Activated naive CD8-positive, alpha-beta T cell treated with anti-CD3 and anti-CD28 coated beads, Interleukin-2, amount 50 U/mL, for 24 hours (primary cell): ENCODE data around the gene SLC44A4.
"Not testable (repeated sequence)": the region's sequence is repeated elsewhere in the genome, so short reads cannot be mapped to it uniquely, and the experiment has no call there.

ENCODE experiments used
- ATAC-seq: fragments of 150-1000 bp; cut with Tn5 transposase; one replicate; pipeline ENCODE4 v1.10.0; 2021
- DNase-seq: peaks from one replicate; pipeline ENCODE4 v3.0.0; 2021
- H3K27ac Mint-ChIP-seq: one replicate; pipeline ENCODE4 v1.8.0; 2021; ENCODE audit warnings: mild to moderate bottlenecking, mixed read lengths
- H3K27me3 Mint-ChIP-seq: one replicate; pipeline ENCODE4 v1.8.0; 2021; ENCODE audit warnings: mixed read lengths
- H3K36me3 Mint-ChIP-seq: one replicate; pipeline ENCODE4 v1.8.0; 2021; ENCODE audit warnings: low read depth, mixed read lengths
- H3K4me1 Mint-ChIP-seq: one replicate; pipeline ENCODE4 v1.8.0; 2021; ENCODE audit warnings: mixed read lengths
- H3K4me3 Mint-ChIP-seq: one replicate; pipeline ENCODE4 v1.8.0; 2021; ENCODE audit warnings: mild to moderate bottlenecking, moderate library complexity, mixed read lengths
- H3K9me3 Mint-ChIP-seq: one replicate; pipeline ENCODE4 v1.8.0; 2021; ENCODE audit warnings: mixed read lengths

SLC44A4 gene

GRCh38 chr6:31878726-31879125, at the start of gene SLC44A4:
Gene SLC44A4, minus strand, starts transcription at chr6:31878997. Its CDS starts 17 bp downstream, at chr6:31878980.
- H3K27me3 Mint-ChIP-seq: no peaks in the 10 kb centered on the region
- peaks cover 11% of the 10 kb centered on the region for H3K36me3 Mint-ChIP-seq
- no peak for ATAC-seq
- no peak for DNase-seq
- H3K27ac Mint-ChIP-seq: no peak within 1 kb of the TSS
- H3K4me3 Mint-ChIP-seq: no peak within 1 kb of the TSS
- no peaks in the 10 kb centered on the region for H3K4me1 Mint-ChIP-seq
- no peaks in the 10 kb centered on the region for H3K9me3 Mint-ChIP-seq

- no peak for ATAC-seq
- Mint-ChIP-seq H3K36me3 (no peaks in the 10 kb centered on the region), H3K9me3 (no peaks in the 10 kb centered on the region), H3K4me3 (no peak overlapping the region), H3K27me3 (no peaks in the 10 kb centered on the region), H3K4me1 (no peaks in the 10 kb centered on the region), H3K27ac (no peak overlapping the region)
- no peak for DNase-seq
Measured at GRCh38 chr6:31928672-31928939, 49.8 kb upstream of the SLC44A4 start.

GRCh38 chr6:31927863-31928671, 49.3 kb upstream of the SLC44A4 start:
- ATAC-seq (no peak), DNase-seq (no peak)
- Mint-ChIP-seq H3K9me3 (no peaks in the 10 kb centered on the region), H3K4me1 (no peaks in the 10 kb centered on the region), H3K36me3 (no peaks in the 10 kb centered on the region), H3K27ac (no peak overlapping the region), H3K4me3 (no peak overlapping the region), H3K27me3 (no peaks in the 10 kb centered on the region)

- DNase-seq: no peak
- Mint-ChIP-seq H3K27ac (no peak within 1 kb of the TSS), H3K4me3 (no peak within 1 kb of the TSS), H3K4me1 (no peaks in the 10 kb centered on the region), H3K9me3 (no peaks in the 10 kb centered on the region), H3K27me3 (no peaks in the 10 kb centered on the region), H3K36me3 (no peaks in the 10 kb centered on the region)
- ATAC-seq: no peak
Measured at GRCh38 chr6:31927242-31927862, 48.6 kb upstream of the SLC44A4 start, which contains the start of gene C2. Gene C2, plus strand, starts transcription at chr6:31927717. Its CDS starts 36 bp downstream, at chr6:31927753.

- no peaks in the 10 kb centered on the region for H3K4me1 Mint-ChIP-seq
- DNase-seq (peak; percentile 32), ATAC-seq (no peak)
- H3K27me3 Mint-ChIP-seq: no peaks in the 10 kb centered on the region
- H3K27ac Mint-ChIP-seq: no peak overlapping the region
- no peaks in the 10 kb centered on the region for H3K36me3 Mint-ChIP-seq
- H3K9me3 Mint-ChIP-seq: no peaks in the 10 kb centered on the region
- no peak overlapping the region for H3K4me3 Mint-ChIP-seq
Measured at GRCh38 chr6:31922942-31923341, 44.1 kb upstream of the SLC44A4 start.

GRCh38 chr6:31920811-31921210, 42.0 kb upstream of the SLC44A4 start:
- no peak for DNase-seq
- H3K27ac Mint-ChIP-seq: no peak overlapping the region
- no peaks in the 10 kb centered on the region for H3K36me3 Mint-ChIP-seq
- peaks cover 2% of the 10 kb centered on the region for H3K27me3 Mint-ChIP-seq
- ATAC-seq: no peak
- H3K9me3 Mint-ChIP-seq: no peaks in the 10 kb centered on the region
- H3K4me1 Mint-ChIP-seq: no peaks in the 10 kb centered on the region
- H3K4me3 Mint-ChIP-seq: no peak overlapping the region

GRCh38 chr6:31919624-31920303, 41.0 kb upstream of the SLC44A4 start:
- Mint-ChIP-seq H3K27me3 (peaks cover 5% of the 10 kb centered on the region), H3K27ac (no peak overlapping the region), H3K9me3 (no peaks in the 10 kb centered on the region), H3K36me3 (no peaks in the 10 kb centered on the region), H3K4me1 (no peaks in the 10 kb centered on the region), H3K4me3 (no peak overlapping the region)
- no peak for DNase-seq
- no peak for ATAC-seq

- Mint-ChIP-seq H3K4me3 (no peak overlapping the region), H3K27ac (no peak overlapping the region), H3K4me1 (no peaks in the 10 kb centered on the region), H3K36me3 (no peaks in the 10 kb centered on the region), H3K9me3 (no peaks in the 10 kb centered on the region), H3K27me3 (peaks cover 5% of the 10 kb centered on the region)
- ATAC-seq (no peak), DNase-seq (no peak)
Measured at GRCh38 chr6:31918069-31918720, 39.4 kb upstream of the SLC44A4 start.

GRCh38 chr6:31915756-31916155, 37.0 kb upstream of the SLC44A4 start:
- Mint-ChIP-seq H3K27me3 (peaks cover 7% of the 10 kb centered on the region), H3K36me3 (no peaks in the 10 kb centered on the region), H3K4me1 (peaks cover 10% of the 10 kb centered on the region), H3K27ac (no peak overlapping the region), H3K4me3 (no peak overlapping the region), H3K9me3 (no peaks in the 10 kb centered on the region)
- ATAC-seq (no peak), DNase-seq (no peak)

- no peak for DNase-seq
- Mint-ChIP-seq H3K4me1 (peaks cover 11% of the 10 kb centered on the region), H3K4me3 (no peak overlapping the region), H3K36me3 (no peaks in the 10 kb centered on the region), H3K9me3 (no peaks in the 10 kb centered on the region), H3K27me3 (peaks cover 7% of the 10 kb centered on the region), H3K27ac (no peak overlapping the region)
- no peak for ATAC-seq
Measured at GRCh38 chr6:31915351-31915750, 36.6 kb upstream of the SLC44A4 start.

GRCh38 chr6:31911826-31912585, 33.2 kb upstream of the SLC44A4 start:
- Mint-ChIP-seq H3K27me3 (peaks cover 13% of the 10 kb centered on the region), H3K36me3 (no peaks in the 10 kb centered on the region), H3K4me3 (no peak overlapping the region), H3K4me1 (peaks cover 19% of the 10 kb centered on the region), H3K9me3 (no peaks in the 10 kb centered on the region), H3K27ac (no peak overlapping the region)
- DNase-seq: no peak
- ATAC-seq: no peak

GRCh38 chr6:31909298-31909697, 30.5 kb upstream of the SLC44A4 start:
- H3K36me3 Mint-ChIP-seq, H3K27ac Mint-ChIP-seq, H3K9me3 Mint-ChIP-seq, DNase-seq, H3K4me3 Mint-ChIP-seq, ATAC-seq: not testable (repeated sequence)
- Mint-ChIP-seq H3K27me3 (peaks cover 13% of the 10 kb centered on the region), H3K4me1 (peaks cover 19% of the 10 kb centered on the region)

GRCh38 chr6:31908791-31909190, 30.0 kb upstream of the SLC44A4 start:
- Mint-ChIP-seq H3K4me1 (peaks cover 19% of the 10 kb centered on the region), H3K9me3 (no peaks in the 10 kb centered on the region), H3K4me3 (no peak overlapping the region), H3K27ac (no peak overlapping the region), H3K27me3 (peaks cover 13% of the 10 kb centered on the region), H3K36me3 (no peaks in the 10 kb centered on the region)
- ATAC-seq (peak; percentile 18), DNase-seq (no peak)

- peaks cover 13% of the 10 kb centered on the region for H3K27me3 Mint-ChIP-seq
- ATAC-seq, H3K36me3 Mint-ChIP-seq, H3K9me3 Mint-ChIP-seq, H3K27ac Mint-ChIP-seq, H3K4me3 Mint-ChIP-seq, DNase-seq: not testable (repeated sequence)
- H3K4me1 Mint-ChIP-seq: peaks cover 19% of the 10 kb centered on the region
Measured at GRCh38 chr6:31908255-31908654, 29.5 kb upstream of the SLC44A4 start.
